Hematopoietic multipotent progenitor cell treated with erythropoietin and hydrocortisone succinate and interleukin-3 and kit ligand, for 17 days (in vitro differentiated cells): ENCODE results near the gene MYBPC2.
"Not testable (repeated sequence)": the region's sequence is repeated elsewhere in the genome, so short reads cannot be mapped to it uniquely, and the experiment has no call there.

ENCODE experiments used
- DNase-seq: peaks from one replicate; pipeline ENCODE4 v3.0.0-alpha.2; 2015; ENCODE audit warnings: low spot score

MYBPC2 gene

DNA sequence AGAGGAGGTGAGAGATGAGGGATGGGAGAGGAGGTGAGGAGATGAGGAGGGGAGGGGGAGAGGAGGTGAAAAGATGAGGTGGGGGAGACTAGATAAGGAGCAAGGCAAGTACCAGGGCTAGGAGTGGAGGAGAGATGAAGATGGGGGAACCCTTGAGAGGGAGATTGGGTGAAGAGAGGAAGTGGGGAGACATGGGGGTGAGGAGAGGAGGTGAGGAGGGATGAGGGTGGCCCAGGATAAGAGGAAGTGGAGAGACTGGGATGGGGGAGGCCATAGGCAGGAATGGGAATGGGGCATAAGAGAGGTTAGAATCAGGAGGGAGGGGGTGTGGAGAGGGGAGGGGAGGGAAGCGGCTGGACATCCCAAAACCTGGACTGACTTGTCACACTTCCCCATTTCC lies 26.9 kb downstream of the MYBPC2 start:
- no peak for DNase-seq

DNA sequence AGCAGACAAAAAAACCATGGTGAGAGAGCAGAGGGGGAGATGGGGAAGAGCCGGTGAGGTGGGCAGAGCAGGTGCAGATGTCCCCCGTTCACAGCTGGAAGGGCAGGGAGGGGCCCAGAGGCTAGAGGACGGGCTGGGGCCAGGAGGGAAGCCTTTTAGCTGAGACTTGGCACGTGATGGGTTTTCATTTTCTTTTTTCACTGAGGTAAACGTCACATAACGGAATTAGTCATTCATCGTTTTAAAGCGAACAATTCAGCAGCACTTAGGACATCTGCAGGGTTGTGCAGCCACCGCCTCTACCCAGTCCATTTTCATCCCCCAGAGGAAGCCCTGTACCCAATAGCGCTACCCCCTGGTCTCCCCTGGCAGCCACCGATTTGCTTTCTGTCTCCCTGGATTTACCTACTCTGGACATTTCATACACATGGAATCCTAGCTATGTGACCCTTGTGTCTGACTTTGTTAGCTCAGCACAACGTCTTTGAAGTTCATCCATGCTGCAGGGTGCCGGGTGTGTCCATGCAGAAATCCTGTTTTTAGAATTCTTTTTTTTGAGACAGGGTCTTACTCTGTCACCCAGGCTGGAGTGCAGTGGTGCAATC lies 27.6 kb downstream of the MYBPC2 start:
- no peak for DNase-seq

DNA sequence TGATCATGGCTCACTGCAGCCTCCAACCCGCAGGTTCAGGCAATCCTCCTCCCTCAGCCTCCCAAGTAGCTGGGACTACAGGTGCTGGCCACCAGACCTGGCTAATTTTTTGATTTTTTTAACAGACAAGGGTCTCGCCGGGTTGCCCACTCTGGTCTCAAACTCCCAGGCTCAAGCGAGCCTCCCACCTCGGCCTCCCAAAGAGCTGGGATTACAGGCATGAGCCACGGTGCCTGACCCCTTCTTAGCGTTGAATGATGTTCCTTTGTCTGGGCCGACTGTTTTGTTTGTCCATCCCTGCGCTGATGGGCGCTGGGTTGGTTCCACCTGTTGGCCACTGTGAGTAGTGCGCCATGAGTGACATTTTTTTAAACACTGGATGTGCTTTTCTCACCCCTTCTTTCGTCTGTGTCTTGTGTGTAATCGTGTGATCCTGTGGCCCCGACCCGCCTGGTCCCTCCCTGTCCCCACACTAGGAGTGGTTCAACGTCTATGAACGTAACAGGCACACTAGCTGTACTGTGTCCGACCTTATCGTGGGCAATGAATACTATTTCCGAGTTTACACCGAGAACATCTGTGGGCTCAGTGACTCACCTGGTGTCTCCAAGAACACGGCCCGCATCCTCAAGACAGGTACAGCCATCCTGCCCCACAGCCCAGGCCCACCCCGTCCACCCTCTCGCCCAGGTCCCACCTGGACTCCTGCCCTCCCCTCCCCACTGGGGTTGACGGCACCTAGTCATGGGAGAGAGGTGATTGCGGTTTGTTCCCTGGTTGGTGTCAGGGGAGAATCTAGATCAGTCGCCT lies 28.6 kb downstream of the MYBPC2 start:
- DNase-seq: peak; percentile 37

DNA sequence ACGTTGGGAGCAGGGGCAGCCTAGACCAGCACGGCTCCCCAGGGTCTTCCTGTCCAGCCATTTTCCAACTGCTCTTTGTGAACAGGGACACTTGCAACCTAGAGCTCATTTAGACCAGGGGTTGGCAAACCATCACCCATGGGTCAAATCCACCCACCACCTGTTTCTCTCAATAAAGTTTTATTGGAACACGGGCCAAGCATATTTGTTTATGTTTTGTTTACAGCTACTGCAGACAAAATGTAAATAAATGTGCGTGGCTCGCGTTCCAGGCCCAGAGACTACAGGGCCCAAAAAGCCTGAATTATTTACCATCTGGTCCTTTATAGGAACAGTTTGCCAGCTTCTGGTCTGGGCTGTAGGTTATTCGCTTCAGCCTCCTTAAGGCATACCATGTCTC lies 30.3 kb downstream of the MYBPC2 start:
- no peak for DNase-seq

DNA sequence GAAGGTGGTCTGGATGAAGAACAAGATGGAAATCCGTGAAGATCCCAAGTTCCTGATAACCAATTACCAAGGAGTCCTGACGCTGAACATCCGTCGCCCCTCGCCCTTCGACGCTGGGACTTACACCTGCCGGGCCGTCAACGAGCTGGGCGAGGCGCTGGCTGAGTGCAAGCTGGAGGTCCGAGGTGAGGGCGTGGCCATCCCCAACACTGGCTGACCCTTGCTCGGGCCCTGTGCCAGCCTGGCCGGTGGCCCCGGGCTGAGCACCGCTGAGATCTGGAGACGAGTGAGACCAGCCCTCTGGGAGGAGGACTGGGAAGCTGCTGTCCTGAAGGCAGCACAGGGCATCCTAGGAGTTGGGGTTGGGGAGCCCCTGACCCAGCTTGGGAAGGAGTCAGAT lies 31.7 kb downstream of the MYBPC2 start:
- DNase-seq: no peak

DNA sequence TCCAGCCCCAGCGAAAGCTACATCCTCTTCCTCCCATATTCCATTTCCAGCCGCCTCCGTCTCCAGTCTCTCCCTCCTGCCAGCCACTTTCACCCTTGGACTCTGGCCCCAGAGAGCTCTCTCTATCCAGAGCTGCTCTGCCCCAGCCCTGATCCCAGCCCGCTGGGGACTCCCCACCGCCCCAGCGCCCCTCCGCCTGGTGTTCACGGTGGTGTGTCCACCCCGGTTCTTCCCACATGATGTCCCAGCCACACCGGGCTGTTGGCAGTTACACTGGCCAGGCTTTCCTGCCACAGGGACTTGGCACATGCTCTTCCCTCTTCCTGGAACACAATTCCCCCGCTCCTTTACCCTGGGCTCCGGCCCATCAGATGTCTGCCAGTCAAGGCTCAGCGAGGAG lies 32.3 kb downstream of the MYBPC2 start:
- no peak for DNase-seq

DNA sequence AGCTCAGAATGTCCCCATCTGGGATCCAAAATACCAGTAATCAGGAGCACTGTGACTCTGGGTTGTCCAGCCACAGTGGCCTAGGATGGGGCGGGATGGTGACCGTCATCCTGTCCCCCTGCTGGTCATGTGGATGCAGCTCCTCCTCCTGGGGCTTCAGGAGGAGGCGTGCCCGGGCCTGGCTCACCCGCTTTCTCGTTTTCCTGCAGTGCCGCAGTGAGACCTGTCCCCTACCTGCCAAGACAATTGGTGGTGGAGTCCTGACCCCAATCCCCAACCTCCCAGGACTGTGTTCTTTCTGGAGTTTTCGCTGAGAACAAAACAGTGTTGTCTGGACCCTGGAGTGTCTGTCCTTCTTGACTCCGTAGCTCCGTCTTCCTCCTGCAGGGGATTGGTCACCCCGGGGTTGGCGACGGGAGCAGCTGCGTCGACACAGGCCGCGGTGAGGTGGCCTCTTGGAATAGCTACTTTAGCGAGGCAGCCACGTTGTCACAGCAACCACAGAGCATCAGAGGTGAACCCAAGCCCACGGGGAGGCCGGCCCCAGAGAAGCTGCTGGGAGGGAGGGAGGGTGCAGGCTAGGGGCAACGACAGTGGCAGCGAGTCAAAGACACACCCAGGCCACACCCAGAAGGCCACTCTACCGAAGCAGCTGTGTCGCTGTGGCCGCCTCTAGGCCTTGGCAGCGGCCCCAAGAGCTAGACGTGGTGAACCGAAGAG lies 33.5 kb downstream of the MYBPC2 start:
- DNase-seq: peak; percentile 54

DNA sequence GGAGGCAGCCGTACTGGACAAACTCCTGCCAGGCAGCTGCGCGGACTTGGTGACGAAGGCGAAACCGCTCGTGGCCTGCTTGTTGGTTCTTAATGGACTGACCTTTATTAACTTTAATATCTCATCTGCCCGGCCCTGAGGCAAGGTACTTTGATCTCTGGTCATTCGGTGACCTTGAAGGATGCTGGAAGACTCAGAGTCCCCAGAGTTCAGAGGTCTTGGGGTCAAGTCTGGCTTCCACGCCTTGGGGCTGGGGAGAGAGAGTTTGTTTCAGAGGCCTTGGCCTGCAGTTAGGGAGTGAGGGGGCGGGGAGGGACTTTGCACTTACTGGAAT lies 34.0 kb downstream of the MYBPC2 start:
- no peak for DNase-seq

DNA sequence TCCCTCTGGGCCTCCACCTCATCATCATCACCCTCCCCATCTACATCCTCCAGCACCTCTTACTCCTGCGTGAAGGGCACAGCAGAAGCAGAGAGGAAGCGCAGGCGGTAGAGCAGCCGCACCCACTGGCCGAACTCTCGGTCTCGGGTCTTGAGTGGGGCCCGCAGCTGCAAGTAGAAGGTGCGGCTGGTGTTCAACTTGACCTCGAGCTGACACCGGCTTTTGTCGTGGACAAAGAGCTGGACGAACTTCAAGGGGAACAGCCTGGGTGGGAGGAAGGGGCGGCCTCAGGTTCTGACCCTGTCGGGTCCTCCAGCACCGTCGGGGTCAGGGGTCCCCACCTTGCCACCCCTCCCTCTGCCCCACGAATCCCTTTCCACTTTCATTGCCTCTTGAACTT lies 34.9 kb downstream of the MYBPC2 start:
- no peak for DNase-seq

DNA sequence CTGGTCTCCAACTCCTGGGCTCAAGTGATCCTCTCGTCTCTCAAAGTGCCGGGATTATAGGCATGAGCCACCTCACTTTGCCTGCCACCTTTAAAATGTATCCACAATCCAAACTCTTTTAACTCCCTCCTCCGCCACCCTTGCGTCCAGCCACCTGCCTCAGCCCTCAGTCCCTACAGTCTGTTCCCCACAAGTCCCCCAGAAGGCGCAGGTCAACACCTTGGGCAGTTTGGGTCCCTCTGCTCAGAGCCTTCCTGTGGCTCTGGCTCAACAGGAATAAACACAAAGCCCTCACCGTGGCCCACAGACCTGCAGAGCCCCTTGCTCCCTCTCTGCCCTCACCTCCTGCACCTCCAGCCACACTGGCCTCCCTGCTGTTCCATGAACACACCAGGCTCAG lies 36.1 kb downstream of the MYBPC2 start:
- no peak for DNase-seq

DNA sequence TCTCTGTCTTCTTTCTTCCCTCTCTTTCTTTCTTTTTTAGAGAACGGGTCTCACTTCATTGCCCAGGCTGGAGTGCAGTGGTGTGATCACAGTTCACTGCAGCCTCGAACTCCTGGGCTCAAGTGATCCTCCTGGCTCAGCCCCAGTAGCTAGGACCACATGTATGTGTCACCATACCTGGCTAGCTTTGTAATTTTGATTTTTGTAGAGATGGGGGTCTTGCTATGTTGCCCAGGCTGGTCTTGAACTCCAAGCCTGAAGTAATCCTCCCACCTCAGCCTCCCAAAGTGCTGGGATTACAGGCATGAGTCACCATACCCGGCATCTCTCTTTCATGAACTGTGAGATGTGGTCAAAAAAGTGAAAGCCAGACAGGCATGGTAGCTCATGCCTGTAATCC lies 40.6 kb downstream of the MYBPC2 start:
- DNase-seq: not testable (repeated sequence)

DNA sequence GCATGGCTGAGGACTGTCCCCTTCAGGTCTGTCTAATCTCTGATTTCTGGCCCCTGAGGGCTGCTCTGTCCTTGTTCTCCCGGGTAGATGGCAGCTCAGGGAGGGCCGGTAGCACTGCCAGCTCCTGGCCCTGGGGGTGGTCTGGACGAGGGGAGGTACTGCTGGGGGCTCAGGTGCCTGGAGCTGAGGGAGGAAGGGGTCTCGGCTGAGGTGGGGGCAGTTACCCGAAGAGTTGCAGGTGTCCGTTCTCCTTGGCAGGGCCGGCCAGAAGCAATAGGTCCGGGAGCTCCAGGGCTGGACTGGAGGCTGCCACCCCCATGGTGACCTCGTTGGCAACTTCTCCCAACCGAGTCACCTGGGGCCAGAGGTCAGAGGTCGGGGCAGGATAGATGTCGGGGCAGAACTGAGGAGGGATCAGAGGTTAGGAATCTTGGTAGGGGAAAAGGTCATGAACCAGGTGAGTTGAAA lies 42.4 kb downstream of the MYBPC2 start:
- no peak for DNase-seq

DNA sequence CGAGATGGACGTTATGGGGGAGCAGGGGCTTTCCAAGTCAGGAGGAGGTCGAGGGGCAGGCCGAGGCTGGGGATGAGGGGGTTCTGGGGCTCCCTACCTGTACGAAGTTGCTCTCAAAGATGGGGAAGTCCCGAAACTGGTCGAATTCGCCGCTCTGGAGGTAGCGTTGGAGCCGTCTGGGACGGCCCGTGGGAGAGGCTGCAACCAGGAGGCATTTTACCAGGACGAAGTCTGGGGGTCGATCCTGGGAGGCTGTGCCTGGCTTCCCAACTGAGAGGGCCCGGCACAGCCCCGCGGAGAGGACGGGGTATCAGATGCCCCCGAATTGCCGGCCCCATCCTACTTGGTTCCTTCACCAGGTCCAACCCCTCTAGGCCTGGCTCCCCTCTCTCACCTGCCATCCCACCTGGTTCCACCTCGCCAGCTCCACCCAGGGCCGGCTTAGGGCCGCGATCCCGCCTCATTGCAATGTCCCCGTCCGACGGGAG lies 43.1 kb downstream of the MYBPC2 start:
- no peak for DNase-seq

DNA sequence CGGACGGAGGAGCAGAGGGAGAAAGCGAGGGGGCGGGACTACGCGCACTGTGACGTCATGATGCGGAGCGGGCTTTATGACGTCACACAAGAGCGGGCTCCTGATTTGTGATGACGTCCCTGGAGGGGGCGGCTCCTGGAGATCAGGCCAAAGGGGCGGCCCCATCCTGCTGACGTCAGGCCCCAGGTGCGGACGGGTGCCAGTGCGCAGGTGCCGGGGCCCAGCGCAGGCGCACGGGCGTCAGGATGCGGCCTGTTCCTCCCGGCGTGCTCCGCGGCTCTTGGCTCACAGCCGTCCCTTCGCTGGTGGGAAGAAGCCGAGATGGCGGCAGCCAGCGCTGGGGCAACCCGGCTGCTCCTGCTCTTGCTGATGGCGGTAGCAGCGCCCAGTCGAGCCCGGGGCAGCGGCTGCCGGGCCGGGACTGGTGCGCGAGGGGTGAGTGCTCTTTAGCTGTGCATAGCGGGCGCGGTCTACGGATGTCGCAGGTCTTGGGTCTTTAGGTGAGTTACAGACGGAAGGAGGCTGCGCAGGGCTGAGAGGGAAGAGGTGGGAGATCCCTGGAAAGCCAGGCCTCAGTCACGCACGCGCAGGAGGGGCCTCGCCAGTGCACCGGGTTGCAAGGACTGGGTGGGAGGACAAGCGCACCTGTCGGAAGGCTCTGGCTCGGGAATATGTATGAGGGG lies 43.7 kb downstream of the MYBPC2 start, which contains the start of the genes EMC10 and GARIN5A:
Gene EMC10 (plus strand): TSS at position 284 of the 683 bp plus-strand sequence. CDS start 38 bp downstream, at position 322.
Gene GARIN5A (minus strand): TSS at position 625 of the 683 bp plus-strand sequence. CDS start 460 bp downstream, at position 165.
- DNase-seq: peak; percentile 80

DNA sequence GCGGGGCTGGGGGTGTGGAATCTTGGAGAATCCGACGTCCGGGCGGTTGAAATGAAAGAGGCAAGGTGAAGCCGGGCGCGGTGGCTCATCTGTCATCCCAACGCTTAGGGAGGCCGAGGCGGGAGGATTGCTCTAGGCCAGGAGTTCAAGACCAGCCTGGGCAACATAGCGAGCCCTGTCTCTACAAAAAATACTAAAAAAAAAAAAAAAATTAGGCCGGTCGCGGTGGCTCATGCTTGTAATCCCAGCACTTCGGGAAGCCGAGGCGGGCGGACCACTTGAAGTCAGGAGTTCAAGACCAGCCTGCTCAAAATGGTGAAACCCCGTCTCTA lies 44.2 kb downstream of the MYBPC2 start:
- DNase-seq: no peak

DNA sequence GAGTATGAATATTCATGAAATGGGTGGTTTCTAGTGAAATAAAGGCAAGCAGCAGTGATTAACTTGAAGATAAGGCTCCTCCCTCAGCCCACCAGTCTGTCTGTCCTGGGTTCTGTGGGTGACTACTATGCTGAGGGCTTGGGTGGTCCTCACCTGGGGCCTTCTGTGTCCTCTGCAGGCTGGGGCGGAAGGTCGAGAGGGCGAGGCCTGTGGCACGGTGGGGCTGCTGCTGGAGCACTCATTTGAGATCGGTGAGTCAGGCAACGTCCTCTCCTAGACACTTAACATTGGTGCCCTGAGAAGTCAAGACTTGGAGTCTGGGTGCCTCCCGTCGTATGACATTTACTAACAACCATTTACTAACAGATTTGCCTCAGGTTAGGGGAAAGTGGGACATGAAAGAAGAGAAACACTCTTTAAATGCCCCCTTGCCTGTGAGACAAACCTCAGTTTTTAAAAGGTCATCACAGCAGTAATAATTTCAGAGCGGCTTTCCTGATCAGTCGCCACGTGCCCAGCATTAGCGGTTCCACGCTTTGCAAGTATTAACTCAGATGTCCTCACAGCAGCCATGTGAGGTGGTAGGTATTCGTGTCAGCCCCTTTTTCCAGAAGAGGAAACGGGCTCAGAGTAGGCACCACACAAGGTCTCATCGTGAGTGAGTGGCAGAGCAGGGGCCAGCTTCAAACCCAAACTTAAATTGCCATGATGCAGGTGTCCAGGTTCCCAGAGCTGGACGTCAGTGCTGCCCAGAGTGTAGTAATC lies 45.2 kb downstream of the MYBPC2 start:
- no peak for DNase-seq

DNA sequence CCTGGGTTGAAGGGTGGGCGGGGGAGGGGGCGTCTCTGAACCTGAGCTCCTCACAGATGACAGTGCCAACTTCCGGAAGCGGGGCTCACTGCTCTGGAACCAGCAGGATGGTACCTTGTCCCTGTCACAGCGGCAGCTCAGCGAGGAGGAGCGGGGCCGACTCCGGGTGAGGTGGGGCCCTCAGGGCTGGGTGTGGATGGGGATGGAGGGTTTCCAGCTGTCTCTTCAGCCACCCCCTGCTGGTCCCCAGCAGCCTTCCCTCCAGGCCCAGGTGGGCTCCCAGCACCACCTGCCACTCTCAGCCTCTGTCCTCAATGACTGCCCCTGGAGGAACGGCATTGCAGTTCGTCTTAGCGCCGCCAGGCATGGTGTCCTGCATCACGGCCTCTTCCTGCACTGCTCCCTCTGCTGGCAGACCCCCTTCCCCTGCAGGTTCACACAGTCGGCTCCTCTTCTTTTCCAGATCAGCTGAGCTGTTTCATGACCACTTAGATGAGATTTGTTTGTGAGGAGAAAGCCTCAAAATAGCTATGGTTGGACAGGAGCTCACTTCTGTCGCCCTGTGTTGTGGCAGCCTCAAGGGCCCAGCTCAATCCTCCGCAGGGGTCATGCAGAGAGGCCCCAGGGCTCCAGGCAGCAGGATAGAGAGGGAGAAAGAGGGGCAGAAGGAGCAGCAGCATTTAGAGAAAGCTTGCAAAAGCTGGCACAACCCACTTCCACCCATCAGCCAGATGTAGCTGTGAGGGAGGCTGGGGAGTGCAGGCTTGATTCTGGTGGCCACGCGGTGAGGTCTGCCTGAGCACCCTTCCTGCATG lies 46.4 kb downstream of the MYBPC2 start:
- peak; percentile 9 for DNase-seq

DNA sequence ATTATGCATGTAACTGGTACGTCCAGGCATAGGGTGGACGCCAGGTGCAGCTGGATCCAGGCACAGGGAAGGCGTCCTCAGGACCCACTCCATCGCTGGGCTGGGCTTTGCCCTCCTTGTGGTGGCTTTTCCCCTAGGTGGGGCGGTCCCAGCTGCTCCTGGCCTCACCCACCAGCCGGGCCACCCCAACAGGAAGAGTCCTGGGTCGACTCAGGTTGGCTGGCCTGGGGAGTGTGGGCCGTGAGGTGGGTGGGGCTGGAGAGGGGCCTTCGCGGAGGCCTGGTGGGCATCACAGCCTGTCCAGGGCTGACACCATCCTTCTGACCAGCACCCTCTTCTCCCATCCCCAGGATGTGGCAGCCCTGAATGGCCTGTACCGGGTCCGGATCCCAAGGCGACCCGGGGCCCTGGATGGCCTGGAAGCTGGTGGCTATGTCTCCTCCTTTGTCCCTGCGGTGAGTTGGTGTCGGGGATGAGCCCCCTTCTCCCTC lies 47.1 kb downstream of the MYBPC2 start:
- no peak for DNase-seq

DNA sequence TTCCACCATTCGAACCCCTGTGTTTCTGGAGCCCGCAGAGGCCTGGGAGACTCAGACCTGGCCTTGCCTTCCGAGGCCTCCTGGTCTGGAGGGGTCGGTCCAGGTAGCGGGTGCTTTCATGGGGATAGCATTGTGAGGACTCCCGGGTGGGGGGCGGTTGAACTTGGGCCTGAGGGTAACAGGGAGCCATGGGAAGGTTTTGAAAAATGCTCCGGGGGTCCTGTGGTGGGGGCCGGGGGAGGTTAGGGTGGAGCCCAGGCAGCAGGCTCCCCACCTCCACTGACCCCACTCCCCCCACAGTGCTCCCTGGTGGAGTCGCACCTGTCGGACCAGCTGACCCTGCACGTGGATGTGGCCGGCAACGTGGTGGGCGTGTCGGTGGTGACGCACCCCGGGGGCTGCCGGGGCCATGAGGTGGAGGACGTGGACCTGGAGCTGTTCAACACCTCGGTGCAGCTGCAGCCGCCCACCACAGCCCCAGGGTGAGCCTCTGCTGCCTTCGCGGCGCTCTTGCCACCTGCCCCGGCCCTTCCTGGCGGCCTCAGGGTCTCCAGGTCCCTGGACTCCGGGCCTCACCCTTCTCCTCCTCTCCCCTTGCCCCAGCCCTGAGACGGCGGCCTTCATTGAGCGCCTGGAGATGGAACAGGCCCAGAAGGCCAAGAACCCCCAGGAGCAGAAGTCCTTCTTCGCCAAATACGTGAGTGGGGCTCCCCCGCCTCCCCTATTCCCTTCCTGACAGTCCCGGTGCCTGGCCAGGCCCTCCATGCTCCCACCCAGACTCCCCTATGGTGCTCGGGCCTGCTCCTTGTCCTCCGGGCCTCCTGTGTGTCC lies 47.8 kb downstream of the MYBPC2 start:
- no peak for DNase-seq
